Measurements from ENCODE around the gene ETV2.

The ETV2 gene

DNA sequence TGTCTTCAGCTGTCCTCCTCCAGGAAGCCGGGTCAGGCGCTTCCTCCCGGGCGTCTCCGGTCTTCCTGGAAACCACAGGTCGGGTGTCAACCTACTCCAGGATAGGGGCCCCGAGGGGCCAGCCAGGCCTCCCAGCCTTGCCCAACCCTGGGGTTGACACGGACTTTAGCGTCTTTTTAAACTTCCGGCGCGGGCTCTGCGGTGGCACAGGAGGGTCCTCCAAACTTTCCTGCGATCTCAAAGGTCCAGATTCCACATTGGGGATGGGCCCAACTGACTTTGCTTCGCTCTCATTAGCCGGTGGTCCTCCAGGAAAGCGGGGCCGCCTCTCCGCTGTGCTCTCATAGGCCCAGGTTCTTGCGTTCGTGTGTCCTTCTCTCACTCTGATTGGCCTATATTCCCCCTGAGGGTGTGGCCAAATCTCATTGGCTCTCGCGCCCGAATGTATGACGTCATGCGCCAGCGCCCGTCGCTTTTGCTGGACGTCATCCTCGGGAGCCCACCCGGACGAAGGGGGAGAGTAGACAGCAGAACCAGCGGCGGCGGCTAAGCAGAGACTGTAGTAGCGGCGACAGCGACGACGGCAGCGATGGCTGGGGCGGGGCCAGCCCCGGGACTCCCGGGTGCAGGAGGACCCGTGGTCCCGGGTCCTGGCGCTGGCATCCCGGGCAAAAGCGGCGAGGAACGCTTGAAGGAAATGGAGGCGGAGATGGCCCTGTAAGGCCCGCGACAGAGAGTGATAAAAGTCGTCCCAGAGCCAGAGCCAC lies 12.8 kb upstream of the ETV2 start, which contains the start of gene RBM42:
RBM42 (plus strand) TSS at position 472 of the 767 bp plus-strand sequence; CDS start at position 590, 118 bp downstream.
- DNase-seq (ENCODE audit: low spot score) = peak; percentile 99

DNA sequence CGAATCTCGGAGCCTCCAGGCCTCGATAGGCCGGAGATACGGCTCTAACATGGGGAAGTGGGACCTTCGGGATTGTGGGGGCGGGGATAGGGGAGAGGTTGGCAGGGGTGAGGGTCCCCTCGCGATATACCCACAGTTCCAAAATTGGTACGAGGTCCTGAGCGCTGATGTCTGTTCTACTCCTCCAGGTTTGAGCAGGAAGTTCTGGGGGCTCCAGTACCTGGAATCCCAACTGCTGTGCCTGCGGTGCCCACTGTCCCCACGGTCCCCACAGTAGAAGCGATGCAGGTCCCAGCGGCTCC lies 12.3 kb upstream of the ETV2 start:
- DNase-seq (ENCODE audit: low spot score) = no peak

GRCh38 chr19:35633727-35634440 lies 7.7 kb upstream of the ETV2 start:
- no peak for DNase-seq (ENCODE audit: low spot score)

DNA sequence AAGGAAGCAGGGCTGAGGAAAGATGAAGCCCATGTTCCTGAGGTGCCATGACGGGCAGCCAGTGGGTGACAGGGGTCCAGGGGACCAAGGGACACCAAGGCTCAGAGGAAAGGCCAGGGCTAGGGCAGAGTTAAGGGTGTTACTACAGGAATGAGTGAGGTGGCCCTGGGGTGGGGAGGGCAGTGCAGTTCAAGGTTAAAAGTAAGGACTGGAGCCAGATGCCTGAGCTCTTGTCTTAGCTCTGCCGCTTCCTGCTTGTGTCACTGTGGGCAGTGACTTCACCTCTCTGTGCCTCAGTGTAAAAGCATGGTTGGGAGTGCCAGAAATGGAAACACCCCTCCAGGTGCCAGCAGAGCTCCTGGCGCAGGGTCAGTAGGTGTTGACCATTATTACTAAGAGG lies 4.9 kb upstream of the ETV2 start:
- no peak for DNase-seq (ENCODE audit: low spot score)

DNA sequence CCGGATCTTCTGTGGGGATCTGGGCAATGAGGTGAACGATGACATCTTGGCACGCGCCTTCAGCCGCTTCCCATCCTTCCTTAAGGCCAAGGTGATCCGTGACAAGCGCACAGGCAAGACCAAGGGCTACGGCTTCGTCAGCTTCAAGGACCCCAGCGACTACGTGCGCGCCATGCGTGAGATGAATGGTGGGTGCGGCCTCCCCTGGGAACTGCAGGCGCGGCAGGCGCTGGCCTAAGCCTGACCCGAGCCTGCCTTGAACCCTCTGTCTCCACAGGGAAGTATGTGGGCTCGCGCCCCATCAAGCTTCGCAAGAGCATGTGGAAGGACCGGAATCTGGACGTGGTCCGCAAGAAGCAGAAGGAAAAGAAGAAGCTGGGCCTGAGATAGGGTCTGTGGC lies 4.4 kb upstream of the ETV2 start:
- DNase-seq (ENCODE audit: low spot score) = no peak

GRCh38 chr19:35639321-35639639 lies 2.3 kb upstream of the ETV2 start:
- DNase-seq (ENCODE audit: low spot score) = no peak

DNA sequence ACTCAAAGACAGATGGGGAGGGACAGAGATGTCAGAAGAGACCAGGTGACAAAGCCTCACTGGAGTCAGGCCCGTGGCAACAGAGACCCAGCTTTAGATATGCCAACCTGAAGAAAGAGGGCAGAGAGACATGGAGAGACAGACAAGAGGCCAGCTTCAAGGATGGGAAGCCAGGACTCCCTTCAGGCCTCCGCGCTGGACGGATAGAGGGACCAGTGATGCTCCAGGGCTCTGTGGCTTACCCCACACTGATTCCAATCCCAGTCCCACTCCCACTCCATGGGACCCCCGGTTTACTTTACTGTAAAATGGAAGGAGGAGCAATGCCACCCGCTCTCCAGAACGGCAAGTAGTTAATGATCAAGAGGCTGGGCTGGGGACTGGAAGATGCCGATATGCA lies 1.7 kb upstream of the ETV2 start:
- no peak for DNase-seq (ENCODE audit: low spot score)

DNA sequence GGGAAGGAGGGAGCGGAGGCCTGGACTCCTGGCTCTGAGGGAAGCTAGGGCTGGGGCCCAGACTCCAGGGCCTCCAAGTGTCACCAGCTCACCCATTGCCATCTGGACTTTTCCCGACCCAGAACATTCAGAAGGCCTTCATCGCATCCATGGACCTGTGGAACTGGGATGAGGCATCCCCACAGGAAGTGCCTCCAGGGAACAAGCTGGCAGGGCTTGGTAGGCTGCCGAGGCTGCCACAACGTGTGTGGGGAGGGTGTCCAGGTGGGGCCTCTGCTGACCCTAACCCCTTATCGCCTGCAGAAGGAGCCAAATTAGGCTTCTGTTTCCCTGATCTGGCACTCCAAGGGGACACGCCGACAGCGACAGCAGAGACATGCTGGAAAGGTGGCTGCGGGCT lies 767 bp downstream of the ETV2 start:
- no peak for DNase-seq (ENCODE audit: low spot score)

DNA sequence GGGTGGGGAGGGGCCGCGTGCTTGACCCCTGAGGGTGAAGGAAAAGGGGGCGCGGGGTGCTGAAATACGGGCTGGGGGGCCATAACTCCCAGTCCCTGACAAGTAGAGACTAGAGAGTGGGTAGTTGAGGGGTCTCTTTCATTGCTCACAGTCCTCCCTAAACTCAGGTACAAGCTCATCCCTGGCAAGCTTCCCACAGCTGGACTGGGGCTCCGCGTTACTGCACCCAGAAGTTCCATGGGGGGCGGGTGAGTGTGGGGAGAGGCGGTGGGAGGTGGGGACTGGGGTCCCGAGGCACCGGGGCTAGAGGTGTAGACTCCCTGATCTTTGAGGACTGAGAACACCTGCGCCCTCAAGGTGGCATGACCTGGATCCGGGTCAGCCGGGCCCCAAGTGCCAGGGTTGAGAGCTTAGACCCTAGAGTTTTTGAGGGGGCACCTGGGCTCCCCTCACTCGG lies 1.3 kb downstream of the ETV2 start:
- DNase-seq (ENCODE audit: low spot score) = no peak

GRCh38 chr19:35643255-35644205 lies 2.0 kb downstream of the ETV2 start:
- DNase-seq (ENCODE audit: low spot score) = peak; percentile 94

- DNase-seq (ENCODE audit: low spot score) = peak; percentile 98
Measured at GRCh38 chr19:35644206-35644986, 2.9 kb downstream of the ETV2 start.

DNA sequence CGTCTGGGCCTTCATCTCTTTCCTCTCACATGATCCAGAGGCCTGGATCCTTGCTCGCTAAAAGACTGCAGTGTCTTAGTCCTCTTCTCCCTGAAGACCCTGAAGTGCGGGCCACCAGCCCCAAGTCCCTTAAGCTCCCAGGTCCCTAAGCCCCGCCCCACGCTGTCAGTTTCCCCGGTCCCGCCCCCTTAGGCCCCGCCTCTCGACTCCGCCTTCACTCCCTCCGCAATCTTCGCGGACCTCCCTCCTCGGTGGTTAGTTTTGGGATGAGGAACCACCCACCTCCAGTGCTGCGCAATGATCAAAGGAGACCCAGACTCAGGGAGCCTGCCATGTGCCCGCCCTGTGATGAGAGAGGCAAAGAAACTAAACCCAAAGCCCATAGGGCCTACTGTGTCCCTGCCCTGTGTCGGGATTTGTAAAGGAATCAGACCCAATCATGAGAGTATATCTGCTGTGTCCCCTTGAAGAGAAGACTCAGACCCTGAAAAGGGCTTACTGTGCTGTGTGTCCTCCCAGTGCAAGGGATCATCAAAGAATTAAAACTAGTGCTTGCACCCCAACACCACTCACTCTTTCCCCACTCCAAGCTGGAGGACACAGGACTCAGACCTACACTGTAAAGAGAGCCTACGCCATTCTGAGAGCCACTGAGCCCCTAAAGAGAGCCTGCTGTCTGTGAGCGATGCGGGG lies 3.6 kb downstream of the ETV2 start:
- peak; percentile 58 for DNase-seq (ENCODE audit: low spot score)

- DNase-seq (ENCODE audit: low spot score) = no peak
Measured at GRCh38 chr19:35645680-35646511, 4.4 kb downstream of the ETV2 start.

DNA sequence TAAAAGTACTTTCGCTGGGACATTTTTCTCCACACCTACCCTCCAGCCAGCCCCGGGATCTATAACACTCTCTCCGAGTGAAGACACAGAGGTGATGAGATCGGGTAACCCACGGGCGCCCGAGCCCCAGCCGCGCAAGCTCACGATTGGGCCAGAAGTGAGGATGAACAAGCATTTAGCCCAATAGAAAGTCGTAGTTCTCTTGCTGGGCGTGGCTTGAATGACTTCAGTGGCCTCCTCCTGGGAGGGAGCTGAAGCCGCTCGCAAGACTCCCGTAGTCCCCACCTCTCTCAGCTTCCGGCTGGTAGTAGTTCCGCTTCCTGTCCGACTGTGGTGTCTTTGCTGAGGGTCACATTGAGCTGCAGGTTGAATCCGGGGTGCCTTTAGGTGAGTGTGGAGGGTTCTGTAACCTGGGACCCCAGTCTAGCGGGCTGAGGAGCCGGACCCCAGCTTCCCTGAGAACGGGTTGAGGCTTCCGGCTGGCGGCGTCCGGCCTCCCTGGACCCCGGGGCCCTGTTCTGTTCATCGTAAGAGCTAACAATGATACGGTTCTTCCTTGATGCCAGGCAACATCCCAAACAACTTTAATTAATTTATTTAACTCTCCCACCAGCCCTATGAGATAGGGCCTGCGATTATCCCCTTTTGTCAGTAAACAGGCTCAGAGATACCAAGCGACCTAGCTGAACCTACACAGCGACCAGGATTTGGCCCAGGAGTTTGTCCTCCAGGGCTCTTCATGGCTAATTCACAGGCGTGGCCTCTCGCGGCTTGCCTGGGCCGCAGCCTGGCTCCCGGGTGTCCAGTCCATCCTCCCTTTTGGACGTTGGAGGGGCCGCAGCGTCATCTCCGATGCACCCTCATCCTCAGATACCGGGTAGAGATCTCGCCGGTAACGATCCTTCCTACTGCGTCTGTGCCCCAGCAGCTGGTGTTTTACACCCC lies 6.7 kb downstream of the ETV2 start, which contains the start of gene COX6B1:
COX6B1 (plus strand) TSS at position 307 of the 945 bp plus-strand sequence. CDS start 2,921 bp downstream, outside the sequence.
- peak; percentile 93 for DNase-seq (ENCODE audit: low spot score)

GRCh38 chr19:35650581-35650980 lies 9.0 kb downstream of the ETV2 start:
- no peak for DNase-seq (ENCODE audit: low spot score)

- DNase-seq (ENCODE audit: low spot score) = peak; percentile 1
Measured at GRCh38 chr19:35654828-35655227, 13.3 kb downstream of the ETV2 start.

DNA sequence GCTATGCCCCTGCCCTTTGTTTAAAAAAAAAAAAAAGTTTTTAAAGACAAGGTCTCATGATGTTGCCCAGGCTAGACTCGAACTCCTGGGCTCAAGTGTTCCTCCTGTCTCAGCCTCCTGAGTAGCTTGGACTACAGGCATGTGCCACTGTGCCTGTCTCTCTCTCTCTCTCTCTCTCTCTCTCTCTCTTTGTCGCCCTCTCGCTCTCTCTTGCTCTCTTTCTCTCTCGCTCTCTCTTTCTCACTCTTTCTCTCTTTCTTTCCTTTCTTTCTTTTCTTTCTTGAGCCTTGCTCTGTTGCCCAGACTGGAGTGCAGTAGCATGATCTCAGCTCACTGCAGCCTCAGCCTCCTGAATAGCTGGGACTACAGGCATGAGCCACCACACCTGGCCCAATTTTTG lies 14.1 kb downstream of the ETV2 start:
- DNase-seq (ENCODE audit: low spot score) = no peak

DNA sequence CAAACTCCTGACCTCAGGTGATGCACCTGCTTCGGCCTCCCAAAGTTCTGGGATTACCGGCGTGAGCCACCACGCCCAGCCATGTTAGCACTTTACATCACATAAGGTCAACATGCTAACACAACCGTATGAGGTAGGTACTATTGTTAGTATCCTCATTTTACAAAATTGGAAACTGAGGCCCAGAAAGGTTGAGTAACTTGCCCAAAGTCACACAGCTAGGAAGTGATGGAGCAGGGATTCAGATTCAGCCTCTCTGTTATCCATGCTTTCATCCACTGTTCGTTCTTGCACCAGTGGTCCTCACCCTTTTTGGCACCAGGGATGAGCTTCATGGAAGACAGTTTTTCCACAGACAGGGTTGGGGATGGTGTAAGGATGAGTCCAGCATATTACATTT lies 15.2 kb downstream of the ETV2 start:
- DNase-seq (ENCODE audit: low spot score) = no peak

Measured in HuH-7.5 (cell line).